ENCODE results near the gene TTLL8. TPM values are rescaled to one million over a fixed set of nuclear protein-coding genes. Genes with fewer than 3 reads are reported as not detected.

Gene TTLL8
- total RNA-seq, 4 donors from 2014 or later: not detected

- ATAC-seq (ENCODE audit: low FRiP score): no peak
These were observed 1.7 kb downstream of the TTLL8 start for GRCh38 chr22:50056214-50056972.

GRCh38 chr22:50053861-50054260 lies 4.2 kb downstream of the TTLL8 start:
- no peak for TF ChIP-seq CTCF (IDR thresholded peaks at IDR 0.05)
- ATAC-seq (ENCODE audit: low FRiP score) (no peak), DNase-seq (ENCODE audit: low spot score) (no peak)

More at GRCh38 chr22:50056214-50056972, 1.7 kb downstream of the TTLL8 start:
- DNase-seq (ENCODE audit: low spot score): no peak
- no peak for TF ChIP-seq CTCF (IDR thresholded peaks at IDR 0.05)

- no peak for DNase-seq (ENCODE audit: low spot score)
- no peak for ATAC-seq (ENCODE audit: low FRiP score)
- TF ChIP-seq CTCF (IDR thresholded peaks at IDR 0.05): no peak
These were observed 6.2 kb downstream of the TTLL8 start for GRCh38 chr22:50051930-50052329.

- DNase-seq (ENCODE audit: low spot score) (no peak), ATAC-seq (ENCODE audit: low FRiP score) (no peak)
- TF ChIP-seq CTCF (IDR thresholded peaks at IDR 0.05): no peak
These were observed 8.6 kb downstream of the TTLL8 start for GRCh38 chr22:50049299-50050195.

- no peak for DNase-seq (ENCODE audit: low spot score)
- no peak for TF ChIP-seq CTCF (IDR thresholded peaks at IDR 0.05)
- ATAC-seq (ENCODE audit: low FRiP score): peak; percentile 12
These were observed 9.3 kb downstream of the TTLL8 start for GRCh38 chr22:50048836-50049235.

GRCh38 chr22:50048061-50048765 lies 9.9 kb downstream of the TTLL8 start:
- no peak for TF ChIP-seq CTCF (IDR thresholded peaks at IDR 0.05)
- ATAC-seq (ENCODE audit: low FRiP score) (no peak), DNase-seq (ENCODE audit: low spot score) (no peak)
